GM12874 (cell line): ENCODE measurements around the gene NDUFB7.

ENCODE experiments used
- CTCF ChIP-seq: IDR thresholded peaks from 2 replicates; pipeline ENCODE4 v1.5.1; 2011; ENCODE audit warnings: low read depth, mild to moderate bottlenecking, control low read depth, low read length, moderate library complexity; ENCODE audit not compliant: insufficient read depth

The NDUFB7 gene

GRCh38 chr19:14571695-14572490, at the start of gene NDUFB7:
NDUFB7 (minus strand) TSS chr19:14572066; CDS start chr19:14572000, 66 bp downstream.
- peak; percentile 91 for TF ChIP-seq CTCF

GRCh38 chr19:14619404-14619803, 47.5 kb upstream of the NDUFB7 start:
- TF ChIP-seq CTCF, result no peak

- TF ChIP-seq CTCF, result no peak
These were observed 44.5 kb upstream of the NDUFB7 start for GRCh38 chr19:14616407-14616806.

GRCh38 chr19:14615623-14616022, 43.8 kb upstream of the NDUFB7 start:
- no peak for TF ChIP-seq CTCF

GRCh38 chr19:14614099-14614412, 42.2 kb upstream of the NDUFB7 start:
- TF ChIP-seq CTCF, result no peak

GRCh38 chr19:14612657-14613056, 40.8 kb upstream of the NDUFB7 start:
- no peak for TF ChIP-seq CTCF

- no peak for TF ChIP-seq CTCF
These were observed 39.2 kb upstream of the NDUFB7 start for GRCh38 chr19:14611051-14611450.

- no peak for TF ChIP-seq CTCF
These were observed 34.8 kb upstream of the NDUFB7 start for GRCh38 chr19:14606627-14607026.
